ENCODE measurements around the gene AGFG1.

- no peak for TF ChIP-seq EZH2 (IDR thresholded peaks at IDR 0.05; ENCODE audit: borderline replicate concordance, low read depth, low read length, severe bottlenecking)
- TF ChIP-seq CTCF (IDR thresholded peaks at IDR 0.05; ENCODE audit: borderline replicate concordance, extremely low read depth, low read length, poor library complexity, severe bottlenecking): no peak
Observed at GRCh38 chr2:227500301-227500630, 28.3 kb downstream of the AGFG1 start.
